ENCODE measurements around the gene PLEKHA7.
"Not testable (repeated sequence)": the region's sequence is repeated elsewhere in the genome, so short reads cannot be mapped to it uniquely, and the experiment has no call there.

Gene PLEKHA7

GRCh38 chr11:17010851-17011420, 3.3 kb downstream of the PLEKHA7 start:
- TF ChIP-seq PAX5 (IDR thresholded peaks at IDR 0.05; ENCODE audit: insufficient read depth, low read length, severe bottlenecking) = no peak
- no peak for TF ChIP-seq POU2F2 (IDR thresholded peaks at IDR 0.05; ENCODE audit: low read depth, low read length)
- no peak for TF ChIP-seq POLR2A (IDR thresholded peaks at IDR 0.05; ENCODE audit: low read depth, low read length)
- TF ChIP-seq POLR2AphosphoS5 (IDR thresholded peaks at IDR 0.05; ENCODE audit: low read depth, low read length) = no peak
- no peak for TF ChIP-seq TAF1 (IDR thresholded peaks at IDR 0.05; ENCODE audit: low read depth, low read length)
- TF ChIP-seq SPI1 (IDR thresholded peaks at IDR 0.05; ENCODE audit: low read depth, low read length) = no peak
- DNase-seq (ENCODE audit: insufficient read length, low spot score) (no peak), FAIRE-seq (no peak)

- no peak for DNase-seq (ENCODE audit: insufficient read length, low spot score)
- no peak for TF ChIP-seq POLR2A (IDR thresholded peaks at IDR 0.05; ENCODE audit: low read depth, low read length)
- no peak for TF ChIP-seq POU2F2 (IDR thresholded peaks at IDR 0.05; ENCODE audit: low read depth, low read length)
- TF ChIP-seq TAF1 (IDR thresholded peaks at IDR 0.05; ENCODE audit: low read depth, low read length) = no peak
- TF ChIP-seq POLR2AphosphoS5 (IDR thresholded peaks at IDR 0.05; ENCODE audit: low read depth, low read length) = no peak
- no peak for TF ChIP-seq SPI1 (IDR thresholded peaks at IDR 0.05; ENCODE audit: low read depth, low read length)
- no peak for TF ChIP-seq PAX5 (IDR thresholded peaks at IDR 0.05; ENCODE audit: insufficient read depth, low read length, severe bottlenecking)
- no peak for FAIRE-seq
Observed at GRCh38 chr11:17008099-17008498, 6.1 kb downstream of the PLEKHA7 start.

GRCh38 chr11:17005646-17006045, 8.6 kb downstream of the PLEKHA7 start:
- no peak for DNase-seq (ENCODE audit: insufficient read length, low spot score)
- TF ChIP-seq PAX5 (IDR thresholded peaks at IDR 0.05; ENCODE audit: insufficient read depth, low read length, severe bottlenecking) (no peak), TAF1 (IDR thresholded peaks at IDR 0.05; ENCODE audit: low read depth, low read length) (no peak), POLR2AphosphoS5 (IDR thresholded peaks at IDR 0.05; ENCODE audit: low read depth, low read length) (no peak), SPI1 (IDR thresholded peaks at IDR 0.05; ENCODE audit: low read depth, low read length) (no peak), POU2F2 (IDR thresholded peaks at IDR 0.05; ENCODE audit: low read depth, low read length) (no peak), POLR2A (IDR thresholded peaks at IDR 0.05; ENCODE audit: low read depth, low read length) (no peak)
- FAIRE-seq = no peak

- no peak for DNase-seq (ENCODE audit: insufficient read length, low spot score)
- TF ChIP-seq TAF1 (IDR thresholded peaks at IDR 0.05; ENCODE audit: low read depth, low read length) (no peak), SPI1 (IDR thresholded peaks at IDR 0.05; ENCODE audit: low read depth, low read length) (no peak), POU2F2 (IDR thresholded peaks at IDR 0.05; ENCODE audit: low read depth, low read length) (no peak), POLR2A (IDR thresholded peaks at IDR 0.05; ENCODE audit: low read depth, low read length) (no peak), PAX5 (IDR thresholded peaks at IDR 0.05; ENCODE audit: insufficient read depth, low read length, severe bottlenecking) (no peak), POLR2AphosphoS5 (IDR thresholded peaks at IDR 0.05; ENCODE audit: low read depth, low read length) (no peak)
- no peak for FAIRE-seq
Observed at GRCh38 chr11:17004486-17005148, 9.6 kb downstream of the PLEKHA7 start.

- TF ChIP-seq POLR2A (IDR thresholded peaks at IDR 0.05; ENCODE audit: low read depth, low read length) (no peak), TAF1 (IDR thresholded peaks at IDR 0.05; ENCODE audit: low read depth, low read length) (no peak), PAX5 (IDR thresholded peaks at IDR 0.05; ENCODE audit: insufficient read depth, low read length, severe bottlenecking) (no peak), POLR2AphosphoS5 (IDR thresholded peaks at IDR 0.05; ENCODE audit: low read depth, low read length) (no peak), SPI1 (IDR thresholded peaks at IDR 0.05; ENCODE audit: low read depth, low read length) (no peak)
Observed at GRCh38 chr11:17003426-17003825, 10.8 kb downstream of the PLEKHA7 start.

GRCh38 chr11:17002543-17002942, 11.7 kb downstream of the PLEKHA7 start:
- no peak for TF ChIP-seq POLR2A (IDR thresholded peaks at IDR 0.05; ENCODE audit: low read depth, low read length)
- FAIRE-seq (no peak), DNase-seq (ENCODE audit: insufficient read length, low spot score) (no peak)

More at GRCh38 chr11:17003426-17003825, 10.8 kb downstream of the PLEKHA7 start:
- DNase-seq (ENCODE audit: insufficient read length, low spot score) (no peak), FAIRE-seq (no peak)

- TF ChIP-seq POLR2A (IDR thresholded peaks at IDR 0.05; ENCODE audit: low read depth, low read length) (no peak), SPI1 (IDR thresholded peaks at IDR 0.05; ENCODE audit: low read depth, low read length) (no peak), PAX5 (IDR thresholded peaks at IDR 0.05; ENCODE audit: insufficient read depth, low read length, severe bottlenecking) (no peak), POU2F2 (IDR thresholded peaks at IDR 0.05; ENCODE audit: low read depth, low read length) (no peak), POLR2AphosphoS5 (IDR thresholded peaks at IDR 0.05; ENCODE audit: low read depth, low read length) (no peak), TAF1 (IDR thresholded peaks at IDR 0.05; ENCODE audit: low read depth, low read length) (no peak)
- no peak for DNase-seq (ENCODE audit: insufficient read length, low spot score)
- no peak for FAIRE-seq
Observed at GRCh38 chr11:17001806-17002205, 12.4 kb downstream of the PLEKHA7 start.

- DNase-seq (ENCODE audit: insufficient read length, low spot score) (no peak), FAIRE-seq (no peak)
- no peak for TF ChIP-seq TAF1 (IDR thresholded peaks at IDR 0.05; ENCODE audit: low read depth, low read length)
- no peak for TF ChIP-seq PAX5 (IDR thresholded peaks at IDR 0.05; ENCODE audit: insufficient read depth, low read length, severe bottlenecking)
- no peak for TF ChIP-seq POLR2A (IDR thresholded peaks at IDR 0.05; ENCODE audit: low read depth, low read length)
- TF ChIP-seq POU2F2 (IDR thresholded peaks at IDR 0.05; ENCODE audit: low read depth, low read length) = no peak
- no peak for TF ChIP-seq SPI1 (IDR thresholded peaks at IDR 0.05; ENCODE audit: low read depth, low read length)
- TF ChIP-seq POLR2AphosphoS5 (IDR thresholded peaks at IDR 0.05; ENCODE audit: low read depth, low read length) = no peak
Observed at GRCh38 chr11:17000987-17001386, 13.2 kb downstream of the PLEKHA7 start.

GRCh38 chr11:17000253-17000652, 14.0 kb downstream of the PLEKHA7 start:
- not testable (repeated sequence) for DNase-seq (ENCODE audit: insufficient read length, low spot score); FAIRE-seq

GRCh38 chr11:16999116-16999515, 15.1 kb downstream of the PLEKHA7 start:
- TF ChIP-seq POLR2AphosphoS5 (IDR thresholded peaks at IDR 0.05; ENCODE audit: low read depth, low read length) (no peak), POLR2A (IDR thresholded peaks at IDR 0.05; ENCODE audit: low read depth, low read length) (no peak), PAX5 (IDR thresholded peaks at IDR 0.05; ENCODE audit: insufficient read depth, low read length, severe bottlenecking) (no peak), TAF1 (IDR thresholded peaks at IDR 0.05; ENCODE audit: low read depth, low read length) (no peak), POU2F2 (IDR thresholded peaks at IDR 0.05; ENCODE audit: low read depth, low read length) (no peak), SPI1 (IDR thresholded peaks at IDR 0.05; ENCODE audit: low read depth, low read length) (no peak)
- DNase-seq (ENCODE audit: insufficient read length, low spot score) = no peak
- FAIRE-seq = no peak

Measured in GM12891 (cell line).